HG02571 (cell line): ENCODE results near the gene ATP8B3.

ENCODE experiments used
- ATAC-seq: cut with Tn5 transposase; IDR thresholded peaks from one replicate; pipeline ENCODE4 v1.9.1; 2021; ENCODE audit warnings: mild to moderate bottlenecking, moderate library complexity; ENCODE audit not compliant: unreplicated experiment

Gene ATP8B3

DNA sequence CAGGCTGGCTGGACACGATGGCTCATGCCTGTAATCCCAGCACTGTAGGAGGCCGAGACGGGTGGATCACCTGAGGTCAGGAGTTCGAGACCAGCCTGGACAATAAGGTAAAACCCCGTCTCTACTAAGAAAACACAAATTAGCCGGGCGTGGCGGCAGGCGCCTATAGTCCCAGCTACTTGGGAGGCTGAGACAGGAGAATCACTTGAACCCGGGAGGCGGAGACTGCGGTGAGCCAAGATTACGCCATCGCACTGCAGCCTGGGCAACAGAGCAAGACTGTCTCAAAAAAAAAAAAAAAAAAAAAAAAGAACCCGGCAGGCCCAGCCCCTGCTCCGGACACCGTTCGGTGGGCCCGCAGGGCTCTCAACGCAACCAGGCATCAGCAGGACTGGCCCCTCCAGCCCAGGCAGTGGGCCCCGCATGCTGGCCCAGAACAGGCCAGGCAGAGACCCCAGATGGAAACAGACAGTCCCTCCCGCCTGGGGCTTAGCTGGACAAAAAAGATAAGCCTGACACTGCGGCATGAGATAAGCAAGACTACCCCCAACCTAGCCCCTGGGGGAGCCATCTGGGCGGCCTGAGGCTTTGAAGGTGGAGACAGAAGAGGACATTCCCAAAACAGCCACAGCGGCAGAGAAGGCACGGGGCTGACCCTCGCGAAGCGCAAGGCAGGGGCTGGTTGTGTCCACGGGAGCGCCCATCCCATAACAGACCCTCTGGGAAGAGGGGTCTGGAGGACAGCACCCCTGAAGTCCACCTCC, 24.6 kb upstream of the ATP8B3 start:
- ATAC-seq: no peak

DNA sequence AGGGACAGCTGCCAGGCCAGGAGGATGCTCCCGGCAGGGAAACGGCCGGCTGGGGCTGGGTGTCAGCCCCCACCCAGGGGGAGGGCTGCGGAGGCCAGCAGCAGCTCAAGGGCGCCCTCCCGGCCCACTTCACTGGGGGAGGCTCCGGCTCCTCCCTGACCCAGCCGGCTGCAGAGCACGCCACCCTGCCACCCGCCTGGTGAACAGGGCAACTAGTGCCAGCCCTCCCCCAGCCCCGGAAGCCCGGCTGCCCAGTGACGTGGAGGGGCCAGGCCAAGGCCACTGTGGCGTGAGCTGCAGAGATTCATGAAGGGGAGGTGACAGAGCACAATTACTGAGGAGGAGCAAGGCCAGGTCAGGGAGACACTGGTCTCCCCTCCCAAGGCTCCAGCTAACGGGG, 21.5 kb upstream of the ATP8B3 start:
- ATAC-seq: no peak

DNA sequence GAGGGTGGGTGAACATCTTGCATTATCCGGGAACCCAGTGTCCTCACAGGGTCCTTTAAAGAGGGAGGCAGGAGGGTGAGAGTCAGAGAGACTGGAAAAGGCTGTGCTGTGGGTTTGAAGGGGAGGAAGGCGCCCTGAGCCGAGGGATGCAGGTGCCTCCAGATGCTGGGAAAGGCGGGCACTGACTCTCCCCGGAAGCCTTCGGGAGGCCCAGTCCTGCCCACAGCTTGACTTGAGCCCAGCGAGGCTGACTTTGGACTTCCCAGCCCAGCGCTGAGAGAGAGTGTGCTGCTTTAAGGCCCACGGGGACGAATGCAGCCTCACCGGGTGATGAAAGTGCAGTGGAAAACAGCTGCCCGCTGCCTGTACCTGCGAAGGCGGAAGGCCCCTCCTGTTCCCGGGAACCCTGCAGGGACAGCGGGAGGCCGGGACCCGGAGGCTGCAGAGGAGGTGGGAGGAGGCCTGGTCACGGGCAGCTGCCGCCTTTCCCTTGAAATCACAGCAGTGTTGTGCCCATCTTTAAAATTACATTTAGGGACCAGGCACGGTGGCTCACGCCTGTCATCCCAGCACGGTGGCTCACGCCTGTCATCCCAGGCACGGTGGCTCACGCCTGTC, 20.1 kb upstream of the ATP8B3 start:
- ATAC-seq: no peak

DNA sequence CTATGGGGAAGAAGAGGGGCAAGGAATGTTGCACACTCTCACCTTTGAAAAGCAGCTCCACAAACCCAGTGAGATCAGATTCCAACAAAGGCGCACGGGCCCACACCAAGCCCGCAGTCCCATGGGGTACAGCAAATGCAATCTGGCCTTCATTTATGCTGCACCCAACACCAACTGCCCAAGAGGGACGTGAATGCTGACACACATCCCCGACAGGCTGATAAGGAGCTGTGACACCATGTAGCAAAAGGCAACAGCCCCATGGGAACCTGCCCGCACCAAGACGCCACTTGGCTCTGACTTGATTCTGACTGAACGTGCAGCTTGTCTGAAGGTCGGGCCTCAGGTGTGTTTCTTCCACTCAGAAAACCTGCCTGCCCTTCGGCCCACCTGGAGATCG, 18.9 kb upstream of the ATP8B3 start:
- ATAC-seq: no peak

DNA sequence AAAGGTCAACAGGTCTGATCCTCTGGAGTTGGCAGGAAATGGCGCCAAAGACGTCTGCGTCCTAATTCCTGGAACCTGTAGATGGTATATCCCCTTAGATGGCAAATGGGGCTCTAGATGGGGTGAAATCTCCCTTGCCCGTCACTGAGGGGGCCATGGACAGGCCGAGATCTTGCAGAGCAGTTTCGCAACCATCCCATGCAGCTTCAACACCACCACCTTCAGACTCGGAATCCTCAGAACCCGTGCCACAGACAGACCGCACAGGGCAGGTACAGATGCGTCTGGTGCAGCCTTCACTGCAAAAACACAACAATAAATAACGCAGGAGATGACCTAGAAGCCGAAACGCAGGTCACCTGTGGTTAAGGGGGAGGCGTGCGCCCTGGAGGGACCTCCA, 18.5 kb upstream of the ATP8B3 start:
- no peak for ATAC-seq

DNA sequence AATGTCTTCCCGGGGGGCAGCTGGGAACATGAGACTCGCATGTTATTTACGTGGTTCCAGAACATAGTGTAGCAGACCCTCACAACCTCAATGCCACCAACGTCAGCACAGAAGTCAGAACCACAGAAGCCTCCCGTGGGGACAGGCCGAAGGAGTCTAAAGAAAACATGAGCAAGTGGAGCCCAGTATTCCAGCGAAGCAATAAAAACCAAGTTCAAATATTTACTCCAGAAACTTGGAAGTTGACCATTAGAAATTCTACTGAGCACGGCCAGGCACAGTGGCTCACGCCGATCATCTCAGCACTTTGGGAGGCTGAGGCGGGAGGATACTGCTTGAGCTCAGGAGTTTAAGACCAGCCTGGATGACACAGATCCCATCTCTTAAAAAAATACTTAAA, 17.9 kb upstream of the ATP8B3 start:
- ATAC-seq: no peak

DNA sequence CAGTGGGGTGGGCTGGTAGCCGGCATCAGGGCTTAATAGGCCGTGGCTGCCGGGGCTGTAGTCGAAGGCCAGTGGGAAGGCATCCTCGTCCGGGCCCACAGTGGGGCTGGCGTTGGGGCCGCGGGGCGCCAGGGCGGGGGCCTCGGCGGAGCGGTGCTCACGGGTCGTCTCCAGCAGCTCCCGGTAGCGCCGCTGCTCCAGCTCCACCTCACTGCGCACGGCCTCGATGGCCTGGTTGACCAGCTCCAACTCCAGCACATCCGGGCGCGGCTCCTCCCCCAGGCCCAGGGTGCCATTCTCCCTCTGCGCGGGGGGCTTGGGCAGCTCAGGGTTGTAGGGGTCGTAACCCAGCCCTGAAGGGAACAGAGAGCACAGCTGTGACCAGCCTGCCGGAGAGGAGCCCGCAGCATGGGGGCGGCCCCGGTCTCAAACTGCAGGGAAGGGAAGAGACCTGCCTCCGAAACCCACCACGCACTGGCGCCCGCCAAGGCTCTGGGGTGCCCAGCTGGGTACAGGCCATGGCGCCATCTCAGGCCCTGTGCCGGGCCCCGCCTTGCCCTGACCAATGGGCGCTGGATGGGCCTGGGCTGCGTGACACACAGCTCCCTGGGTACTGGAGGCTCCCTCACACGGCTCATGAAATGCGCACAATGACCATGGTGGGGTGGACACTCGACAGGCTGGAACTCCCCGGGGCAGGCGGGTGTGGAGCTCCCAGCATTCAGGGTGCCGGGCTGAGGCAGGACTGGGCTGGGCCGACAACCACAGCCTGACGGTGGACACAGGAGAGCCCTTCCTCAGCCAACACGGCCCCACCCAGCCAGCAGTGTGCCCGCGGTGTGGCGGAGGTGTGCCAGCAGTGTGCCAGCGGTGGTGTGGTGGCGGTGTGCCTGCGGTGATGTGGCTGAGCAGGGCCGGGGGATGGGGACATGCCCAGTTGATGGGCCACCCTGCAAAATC, 16.5 kb upstream of the ATP8B3 start:
- no peak for ATAC-seq

DNA sequence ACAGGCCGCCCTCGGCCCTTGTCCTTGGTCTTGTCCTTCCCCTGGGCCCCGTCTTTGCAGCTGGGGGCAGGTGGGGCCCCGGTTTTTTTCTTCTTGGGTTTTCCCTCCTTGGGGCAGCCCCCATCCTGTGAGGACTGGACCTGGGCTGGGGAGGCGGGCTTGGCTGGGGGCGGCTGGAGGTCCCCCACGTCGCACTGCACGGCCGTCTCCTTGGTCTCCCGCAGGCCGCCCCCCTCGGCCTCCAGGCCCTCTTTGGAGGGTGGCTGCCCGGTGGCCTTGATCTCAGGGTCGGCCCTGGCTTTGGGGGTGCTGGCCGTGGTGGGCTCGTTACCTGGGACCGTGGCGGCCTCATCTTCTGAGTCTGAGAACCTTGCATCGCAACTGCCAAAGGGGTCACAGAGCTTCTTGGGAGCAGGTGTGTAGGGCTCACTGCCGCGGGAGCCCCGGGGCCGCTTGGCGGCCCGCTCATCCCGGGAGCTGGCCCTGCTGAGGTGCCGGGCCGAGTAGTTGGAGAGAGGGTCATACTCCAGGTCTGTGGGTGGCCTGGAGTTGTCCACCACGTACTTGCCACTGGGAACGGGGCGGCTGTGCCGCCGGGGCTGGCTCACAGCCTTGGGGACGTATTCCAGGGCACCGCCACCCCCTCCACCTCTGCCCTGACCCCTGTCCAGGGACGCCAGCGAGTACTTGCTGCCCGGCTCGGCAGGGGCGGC, 15.6 kb upstream of the ATP8B3 start:
- no peak for ATAC-seq

DNA sequence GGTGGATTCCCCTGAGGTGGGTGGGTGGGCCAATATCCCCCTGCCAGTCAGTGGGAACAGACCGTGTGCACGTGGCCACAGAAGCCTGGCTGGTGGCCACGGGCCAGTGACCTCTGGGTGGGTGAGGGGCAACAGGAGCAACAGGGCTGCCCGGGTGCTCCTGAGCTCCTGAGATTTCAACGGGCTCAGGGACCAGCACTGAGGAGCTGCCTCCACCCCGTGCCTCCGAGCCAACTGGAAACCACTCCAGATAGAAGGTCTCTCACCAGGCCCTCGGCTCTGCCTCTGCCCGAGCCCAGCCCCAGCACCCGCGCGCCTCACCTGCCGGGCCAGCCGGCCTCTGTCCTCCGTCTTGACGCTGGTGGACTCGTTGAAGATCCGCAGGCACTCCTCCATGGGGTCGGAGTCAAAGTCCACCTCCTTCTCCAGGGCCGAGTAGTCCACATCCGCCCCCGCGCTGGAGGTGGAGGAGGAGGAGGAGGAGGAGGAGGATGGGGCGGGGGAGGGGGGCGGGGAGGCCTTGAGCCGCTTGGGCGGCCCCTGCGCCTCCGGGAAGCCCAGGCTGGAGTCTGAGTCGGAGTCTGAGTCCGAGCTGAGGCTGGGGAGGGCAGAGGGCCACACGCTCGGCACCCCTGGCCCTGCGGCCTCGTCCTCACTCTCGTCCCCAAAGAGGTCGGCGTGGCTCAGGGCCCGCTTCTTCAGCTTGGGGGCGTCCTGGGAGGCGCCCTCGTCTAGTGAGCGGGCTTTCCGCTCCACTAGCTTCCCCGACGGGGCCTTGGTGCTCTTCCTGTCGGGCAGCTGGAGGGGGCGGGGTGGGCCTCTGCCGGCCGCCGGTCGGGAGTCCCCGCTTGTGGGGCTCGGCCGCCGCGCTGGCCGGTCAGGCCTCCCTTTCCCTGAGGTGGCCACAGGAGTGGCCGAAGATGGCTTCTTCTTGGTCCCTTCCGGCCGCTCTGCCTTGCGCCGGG, 14.8 kb upstream of the ATP8B3 start:
- ATAC-seq: no peak

DNA sequence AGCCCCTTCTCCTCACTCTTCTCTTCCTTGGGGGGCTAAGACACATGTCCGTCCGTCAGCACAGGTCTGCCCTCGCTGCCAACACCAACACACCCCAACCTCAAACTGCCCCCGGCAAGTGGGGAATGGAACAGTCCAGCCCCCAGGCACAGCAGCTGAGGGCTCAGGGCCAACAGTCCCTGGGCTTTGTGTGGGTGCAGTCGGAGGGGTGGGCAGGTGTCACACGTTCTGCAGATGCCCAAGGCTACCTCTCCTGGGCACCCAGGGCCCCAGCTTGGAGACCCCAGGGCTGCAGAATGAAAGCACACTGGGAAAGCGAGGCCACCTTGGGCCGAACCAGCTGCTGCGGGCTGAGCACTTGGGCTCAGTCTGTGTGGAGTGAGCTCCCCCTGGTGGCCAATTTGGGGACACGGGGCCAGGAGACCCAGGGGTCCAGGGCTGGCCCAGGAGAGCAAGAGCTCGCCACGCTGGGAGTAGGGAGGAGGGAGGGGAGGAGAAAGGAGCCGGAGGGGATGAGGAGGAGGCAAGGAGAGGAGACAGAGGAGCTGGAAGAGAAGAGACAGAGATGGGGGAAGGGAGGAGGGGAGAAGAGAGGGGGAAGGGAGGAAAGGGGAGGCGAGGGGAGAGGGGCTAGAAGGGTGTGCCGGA, 14.0 kb upstream of the ATP8B3 start:
- no peak for ATAC-seq

DNA sequence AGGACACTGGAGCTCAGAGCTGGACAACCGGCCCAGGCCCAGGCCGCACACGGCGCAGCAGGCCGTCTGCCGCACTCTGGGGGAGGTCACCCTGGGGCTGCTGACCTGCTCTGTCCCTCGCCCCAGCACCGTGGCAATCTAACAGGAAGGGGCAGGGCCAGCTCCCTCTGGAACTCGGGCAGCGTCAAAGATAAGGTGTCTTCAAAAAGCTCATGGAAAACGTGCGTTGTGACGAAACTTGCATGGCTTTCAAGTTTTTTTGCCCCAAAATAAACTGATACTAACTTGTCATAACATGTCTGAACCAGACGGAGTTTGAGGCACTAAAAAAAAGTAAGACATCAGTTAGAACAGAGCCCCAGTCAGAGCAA, 12.2 kb upstream of the ATP8B3 start:
- no peak for ATAC-seq

DNA sequence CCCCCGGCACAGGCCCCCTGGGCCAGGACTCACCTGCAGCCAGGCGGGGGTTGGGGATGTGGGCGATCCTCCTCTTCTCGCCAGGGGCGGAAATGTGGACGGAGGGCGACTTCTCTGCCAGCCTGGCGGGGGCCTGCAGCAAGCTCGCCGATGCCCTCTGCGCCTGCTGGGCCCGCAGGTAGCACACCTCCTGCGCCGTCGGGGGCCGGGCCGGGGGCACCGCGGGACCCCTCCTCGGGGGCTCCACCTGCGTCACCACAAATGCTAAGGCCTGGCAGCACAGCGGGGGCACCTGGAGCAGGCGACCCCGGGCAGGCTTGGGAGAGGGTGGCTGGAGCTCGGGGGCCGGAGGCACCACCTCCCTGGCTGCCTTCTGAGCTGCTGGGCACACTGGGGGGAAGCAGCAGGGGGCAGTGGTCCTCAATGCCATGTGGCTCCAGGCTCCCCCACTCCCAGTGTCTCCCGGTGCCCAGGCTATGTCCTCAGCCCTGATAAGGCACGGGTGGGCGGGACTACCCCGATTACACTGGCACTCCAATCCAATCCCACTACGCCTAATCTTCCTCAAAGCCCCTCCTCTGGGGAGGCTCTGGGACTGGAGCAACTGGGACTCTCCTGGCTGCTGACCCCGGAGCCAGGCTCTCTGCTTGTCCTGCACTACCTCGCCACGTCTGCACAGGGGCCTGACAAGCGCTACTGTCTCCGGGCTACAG, 11.6 kb upstream of the ATP8B3 start:
- ATAC-seq: no peak

DNA sequence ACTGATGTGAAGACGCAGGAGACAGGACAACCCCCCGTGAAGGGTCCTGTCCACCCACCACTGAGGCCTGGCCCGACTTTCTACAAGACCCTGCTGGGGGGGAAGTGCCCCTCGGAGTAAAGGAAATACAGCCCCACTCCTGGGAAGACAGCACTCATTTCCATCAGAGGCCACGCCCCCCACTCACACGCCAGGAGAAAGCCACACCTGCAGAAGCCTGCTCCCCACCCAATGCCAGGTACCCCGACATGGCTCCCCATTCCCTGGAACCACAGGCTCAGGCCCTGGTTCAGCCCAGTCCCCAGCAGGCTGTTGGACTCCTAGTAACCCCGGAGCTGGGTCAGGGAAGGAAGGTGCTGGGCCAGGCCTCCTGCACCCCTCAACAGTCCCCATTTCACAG, 10.9 kb upstream of the ATP8B3 start:
- no peak for ATAC-seq

DNA sequence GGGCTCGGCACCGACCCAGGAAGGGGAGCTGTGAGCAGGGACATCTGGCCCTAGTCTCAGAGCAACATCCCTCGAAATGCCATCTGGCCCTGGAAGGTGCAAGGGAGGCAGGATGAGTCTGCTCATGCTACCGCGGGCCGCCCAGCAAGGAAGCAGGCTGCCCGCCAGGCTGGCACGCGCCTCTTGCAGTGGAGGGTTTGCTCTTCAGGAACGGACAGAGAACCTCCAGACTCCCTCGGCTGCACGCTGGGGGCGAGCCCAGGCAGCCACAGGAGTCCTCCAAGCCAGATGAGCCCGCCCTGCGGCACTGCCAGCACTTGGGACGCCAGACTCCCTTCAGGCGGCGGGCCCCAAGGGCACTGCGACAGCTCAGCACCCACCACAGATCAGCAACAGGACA, 10.1 kb upstream of the ATP8B3 start:
- no peak for ATAC-seq

DNA sequence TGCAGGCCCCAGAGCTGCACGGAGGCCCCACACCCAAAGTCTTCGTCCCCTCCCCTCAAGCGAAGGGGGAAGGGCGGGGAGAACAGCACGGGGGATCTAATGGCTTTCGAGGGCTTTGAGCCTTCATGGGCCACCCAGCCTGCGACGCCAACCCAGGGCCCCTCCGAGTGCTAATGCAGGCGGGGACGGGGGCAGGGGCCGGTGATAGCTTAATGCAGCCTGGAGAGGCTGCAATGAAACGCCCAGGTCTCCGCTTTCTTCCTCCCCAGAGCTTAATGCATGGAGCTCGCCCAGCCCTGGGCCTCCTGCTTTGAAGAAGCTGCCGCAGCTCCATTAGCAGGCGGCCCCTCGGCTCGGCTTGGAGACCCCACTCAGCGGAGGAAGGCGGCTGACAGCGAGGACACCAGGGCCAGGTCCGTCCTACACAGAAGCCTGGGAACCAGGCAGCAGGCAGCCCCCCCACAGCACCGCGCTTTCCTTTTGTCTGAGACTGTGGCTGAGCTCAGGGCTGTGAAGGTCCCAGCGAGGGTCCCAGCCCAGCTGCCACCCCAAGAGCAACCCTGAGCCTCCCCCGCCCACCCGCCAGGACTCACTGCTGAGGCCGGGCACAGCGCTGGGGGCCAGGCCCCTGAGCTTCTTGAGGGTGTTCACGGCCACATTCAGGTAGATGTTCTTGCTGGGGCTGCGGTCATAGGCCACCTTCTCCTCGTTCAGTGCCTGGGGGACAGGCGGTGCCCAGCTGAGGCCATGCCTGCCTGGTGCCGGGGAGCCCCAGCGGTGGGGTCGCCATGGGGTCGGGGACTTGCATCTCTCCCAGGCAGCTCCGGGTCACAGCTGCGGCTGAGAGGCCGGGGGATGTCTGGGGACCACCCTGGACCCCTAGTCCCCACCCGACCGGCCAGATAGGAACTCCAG, 7.5 kb upstream of the ATP8B3 start:
- ATAC-seq: no peak

DNA sequence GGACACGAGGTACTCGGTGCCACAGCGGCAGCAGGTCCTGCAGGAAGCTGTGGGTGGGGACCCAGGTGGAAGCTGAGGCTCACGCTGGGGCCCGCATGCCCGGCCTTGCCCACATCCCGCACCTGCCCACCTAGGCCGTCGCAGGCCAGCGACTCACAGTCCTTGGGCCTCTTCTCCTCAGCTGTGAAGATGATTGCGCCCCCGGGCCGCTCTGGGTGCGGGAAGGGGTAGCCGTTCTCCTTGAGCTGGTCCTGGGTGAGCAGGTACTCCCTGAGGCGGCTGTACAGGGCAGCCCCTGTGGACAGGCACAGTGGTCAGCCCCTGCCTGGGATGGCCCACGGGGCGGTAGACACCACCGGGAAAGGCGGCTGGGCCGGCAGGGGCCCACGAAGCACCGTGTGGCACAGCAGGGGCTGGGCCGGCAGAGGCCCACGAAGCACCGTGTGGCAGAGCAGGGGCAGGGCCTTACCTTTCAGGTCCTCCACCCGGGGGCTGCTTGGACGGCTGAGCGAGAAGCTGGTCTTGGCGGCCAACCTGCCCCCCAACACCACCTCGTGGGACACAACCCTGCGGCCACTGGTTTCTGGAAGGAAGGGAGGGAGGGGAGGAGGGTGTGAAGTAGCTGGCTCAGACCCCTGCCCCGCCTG, 6.6 kb upstream of the ATP8B3 start:
- no peak for ATAC-seq

DNA sequence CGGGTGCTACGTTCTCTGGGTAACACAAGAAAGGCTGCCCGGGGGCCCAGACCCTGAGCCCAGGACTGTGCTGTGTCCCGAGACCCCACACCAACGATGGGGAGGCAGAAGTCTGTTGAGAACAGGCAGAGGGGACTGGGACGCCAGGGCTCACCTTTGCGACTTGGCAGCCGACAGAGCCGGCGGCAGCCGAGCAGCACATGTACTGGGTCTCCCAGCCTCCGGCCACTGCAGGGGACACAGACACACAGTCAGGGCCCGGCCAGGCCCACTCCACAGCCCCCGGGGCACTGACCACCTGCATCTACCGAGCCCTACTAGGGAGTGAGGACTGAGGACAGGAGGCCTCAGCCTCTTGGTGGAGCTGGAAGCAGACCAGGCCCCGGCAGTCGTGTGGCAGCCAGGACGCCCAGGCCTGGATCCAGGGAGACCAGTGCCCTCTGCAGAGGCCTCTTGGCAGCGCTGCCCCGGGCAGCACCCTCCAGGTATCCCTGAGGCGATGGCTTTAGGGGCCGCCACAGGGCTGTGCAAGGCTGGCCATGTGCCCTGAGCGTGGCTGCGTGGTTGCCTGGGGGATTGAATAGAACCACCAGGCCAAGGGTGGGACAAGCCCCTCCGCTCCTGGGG, 5.6 kb upstream of the ATP8B3 start:
- ATAC-seq: no peak
